ENCODE results near the gene RNASE1.

The RNASE1 gene

GRCh38 chr14:20807304-20808161, 4.9 kb upstream of the RNASE1 start:
- DNase-seq: no peak

GRCh38 chr14:20805485-20805884, 2.8 kb upstream of the RNASE1 start:
- no peak for DNase-seq

- DNase-seq: no peak
These were observed 579 bp upstream of the RNASE1 start for GRCh38 chr14:20803223-20803622.

- DNase-seq: no peak
These were observed 918 bp downstream of the RNASE1 start for GRCh38 chr14:20801726-20802125.

- no peak for DNase-seq
These were observed 2.6 kb downstream of the RNASE1 start for GRCh38 chr14:20799892-20800544.

- no peak for DNase-seq
These were observed 3.2 kb downstream of the RNASE1 start for GRCh38 chr14:20799456-20799891.

GRCh38 chr14:20798932-20799331, 3.7 kb downstream of the RNASE1 start:
- no peak for DNase-seq

GRCh38 chr14:20798318-20798717, 4.3 kb downstream of the RNASE1 start:
- DNase-seq: no peak

- no peak for DNase-seq
These were observed 5.5 kb downstream of the RNASE1 start for GRCh38 chr14:20797164-20797563.

GRCh38 chr14:20794644-20795369, 7.8 kb downstream of the RNASE1 start:
- DNase-seq: no peak

- DNase-seq: no peak
These were observed 10.1 kb downstream of the RNASE1 start for GRCh38 chr14:20792556-20792955.

- DNase-seq: no peak
These were observed 11.0 kb downstream of the RNASE1 start for GRCh38 chr14:20791597-20791996.

- DNase-seq: no peak
These were observed 11.5 kb downstream of the RNASE1 start for GRCh38 chr14:20791187-20791586.

- DNase-seq: no peak
These were observed 12.1 kb downstream of the RNASE1 start for GRCh38 chr14:20790464-20791116.

GRCh38 chr14:20789230-20789813, 13.3 kb downstream of the RNASE1 start:
- DNase-seq: no peak

- no peak for DNase-seq
These were observed 15.6 kb downstream of the RNASE1 start for GRCh38 chr14:20787025-20787424.

- DNase-seq: no peak
These were observed 20.3 kb downstream of the RNASE1 start for GRCh38 chr14:20782280-20782890.

- no peak for DNase-seq
These were observed 20.8 kb downstream of the RNASE1 start for GRCh38 chr14:20781803-20782202.

GRCh38 chr14:20775901-20776300, 26.7 kb downstream of the RNASE1 start:
- DNase-seq: no peak

GRCh38 chr14:20775043-20775442, 27.6 kb downstream of the RNASE1 start:
- DNase-seq: no peak

GRCh38 chr14:20774258-20774824, 28.3 kb downstream of the RNASE1 start:
- DNase-seq: no peak

GRCh38 chr14:20772650-20773049, 30.0 kb downstream of the RNASE1 start:
- no peak for DNase-seq
